Smooth muscle cell of the brain vasculature (primary cell): ENCODE data around the gene C3orf49.

ENCODE experiments used
- DNase-seq: peaks from one replicate; pipeline ENCODE4 v3.0.0-alpha.2; 2012; ENCODE audit warnings: low read depth, low spot score

C3orf49 gene

GRCh38 chr3:63886858-63887257 lies 67.8 kb downstream of the C3orf49 start:
- DNase-seq: no peak

- DNase-seq: no peak
Observed at GRCh38 chr3:63891518-63891917, 72.4 kb downstream of the C3orf49 start.

- no peak for DNase-seq
Observed at GRCh38 chr3:63892773-63893352, 73.8 kb downstream of the C3orf49 start.

GRCh38 chr3:63895422-63896189 lies 76.5 kb downstream of the C3orf49 start:
- no peak for DNase-seq

GRCh38 chr3:63896332-63897030 lies 77.4 kb downstream of the C3orf49 start:
- no peak for DNase-seq
